SU-DHL-6 (cell line): ENCODE data around the gene P2RX3.

Experiments used
- CTCF ChIP-seq: fragments of 200-600 bp; sonication (generic); IDR thresholded peaks from one replicate; pipeline ENCODE4 v1.5.1; 2017; ENCODE audit warnings: antibody characterized with exemption, mild to moderate bottlenecking, low read length, moderate library complexity; ENCODE audit not compliant: insufficient read depth, poor library complexity, severe bottlenecking
- EZH2phosphoT487 ChIP-seq: fragments of 200-600 bp; sonication (generic), shearing (Covaris generic); conservative IDR thresholded peaks from 2 replicates; pipeline ENCODE4 v1.6.1; 2018; ENCODE audit warnings: mild to moderate bottlenecking, antibody characterized with exemption, low read length, moderate library complexity, mixed read lengths

- no peak for TF ChIP-seq CTCF
- TF ChIP-seq EZH2phosphoT487: no peak
These were observed 36.8 kb downstream of the P2RX3 start for GRCh38 chr11:57374966-57375365.
